Endothelial cell (in vitro differentiated cells): Measurements from ENCODE around the gene GABRD. TPM values are rescaled to one million over a fixed set of nuclear protein-coding genes. Genes with fewer than 3 reads are reported as not detected.

Experiments used
- DNase-seq: peaks from one replicate; pipeline ENCODE4 v3.0.0; 2021; ENCODE audit warnings: low spot score
- H3K27ac Mint-ChIP-seq: one replicate; pipeline ENCODE4 v1.8.0; 2021; ENCODE audit warnings: mixed read lengths, inconsistent platforms; ENCODE audit not compliant: unreplicated experiment
- H3K27me3 Mint-ChIP-seq: one replicate; pipeline ENCODE4 v1.8.0; 2021; ENCODE audit warnings: mild to moderate bottlenecking, moderate library complexity, mixed read lengths, inconsistent platforms; ENCODE audit not compliant: unreplicated experiment
- H3K36me3 Mint-ChIP-seq: one replicate; pipeline ENCODE4 v1.8.0; 2021; ENCODE audit warnings: mild to moderate bottlenecking, low read depth, mixed read lengths, inconsistent platforms; ENCODE audit not compliant: unreplicated experiment
- H3K4me1 Mint-ChIP-seq: one replicate; pipeline ENCODE4 v1.8.0; 2021; ENCODE audit warnings: mild to moderate bottlenecking, mixed read lengths, inconsistent platforms; ENCODE audit not compliant: unreplicated experiment
- H3K4me3 Mint-ChIP-seq: one replicate; pipeline ENCODE4 v1.8.0; 2021; ENCODE audit warnings: mild to moderate bottlenecking, mixed read lengths, inconsistent platforms; ENCODE audit not compliant: unreplicated experiment
- H3K9me3 Mint-ChIP-seq: one replicate; pipeline ENCODE4 v1.8.0; 2021; ENCODE audit warnings: mixed read lengths, inconsistent platforms; ENCODE audit not compliant: unreplicated experiment
- CTCF ChIP-seq: fragments of 200-600 bp; sonication (generic); IDR thresholded peaks from one replicate; pipeline ENCODE4 v1.5.0; 2021; ENCODE audit warnings: antibody characterized with exemption; ENCODE audit not compliant: unreplicated experiment
- total RNA-seq: library from RNA; stranded (reverse); fragmentation: NEBNext Ultra II Directional; extraction: Animal tissue kit (Norgen Biotek cat#: 25700); gene quantifications from one replicate; pipeline ENCODE4 v1.2.1, GENCODE V29; 2021; ENCODE audit not compliant: unreplicated experiment

The GABRD gene
- total RNA-seq, 1 donor from 2014 or later = 0.64 TPM

- Mint-ChIP-seq H3K9me3 (no peaks in the 10 kb centered on the region), H3K4me3 (no peak overlapping the region), H3K36me3 (no peaks in the 10 kb centered on the region), H3K27me3 (peaks cover 20% of the 10 kb centered on the region), H3K27ac (no peak overlapping the region), H3K4me1 (no peaks in the 10 kb centered on the region)
- TF ChIP-seq CTCF = no peak
- DNase-seq = no peak
Measured at GRCh38 chr1:1972976-1973715, 46.0 kb upstream of the GABRD start.

- no peaks in the 10 kb centered on the region for H3K4me1 Mint-ChIP-seq
- no peak for DNase-seq
- no peak overlapping the region for H3K27ac Mint-ChIP-seq
- no peaks in the 10 kb centered on the region for H3K36me3 Mint-ChIP-seq
- TF ChIP-seq CTCF = no peak
- H3K4me3 Mint-ChIP-seq = no peak overlapping the region
- no peaks in the 10 kb centered on the region for H3K9me3 Mint-ChIP-seq
- H3K27me3 Mint-ChIP-seq = peaks cover 25% of the 10 kb centered on the region
Measured at GRCh38 chr1:1973716-1974642, 45.2 kb upstream of the GABRD start.

- Mint-ChIP-seq H3K4me3 (no peak overlapping the region), H3K27me3 (peaks cover 30% of the 10 kb centered on the region), H3K36me3 (no peaks in the 10 kb centered on the region), H3K4me1 (no peaks in the 10 kb centered on the region), H3K9me3 (no peaks in the 10 kb centered on the region), H3K27ac (no peak overlapping the region)
- DNase-seq = no peak
- no peak for TF ChIP-seq CTCF
Measured at GRCh38 chr1:1974834-1975233, 44.3 kb upstream of the GABRD start.

- TF ChIP-seq CTCF = no peak
- Mint-ChIP-seq H3K4me1 (no peaks in the 10 kb centered on the region), H3K27me3 (peaks cover 31% of the 10 kb centered on the region), H3K36me3 (no peaks in the 10 kb centered on the region), H3K27ac (no peak overlapping the region), H3K4me3 (no peak overlapping the region), H3K9me3 (no peaks in the 10 kb centered on the region)
- no peak for DNase-seq
Measured at GRCh38 chr1:1975535-1975934, 43.6 kb upstream of the GABRD start.

- H3K27me3 Mint-ChIP-seq = peaks cover 31% of the 10 kb centered on the region
- no peak for DNase-seq
- H3K9me3 Mint-ChIP-seq = no peaks in the 10 kb centered on the region
- H3K4me1 Mint-ChIP-seq = no peaks in the 10 kb centered on the region
- no peak overlapping the region for H3K4me3 Mint-ChIP-seq
- no peaks in the 10 kb centered on the region for H3K36me3 Mint-ChIP-seq
- no peak overlapping the region for H3K27ac Mint-ChIP-seq
- no peak for TF ChIP-seq CTCF
Measured at GRCh38 chr1:1976031-1976430, 43.1 kb upstream of the GABRD start.
